ENCODE data around the gene SLC9A8.

DNA sequence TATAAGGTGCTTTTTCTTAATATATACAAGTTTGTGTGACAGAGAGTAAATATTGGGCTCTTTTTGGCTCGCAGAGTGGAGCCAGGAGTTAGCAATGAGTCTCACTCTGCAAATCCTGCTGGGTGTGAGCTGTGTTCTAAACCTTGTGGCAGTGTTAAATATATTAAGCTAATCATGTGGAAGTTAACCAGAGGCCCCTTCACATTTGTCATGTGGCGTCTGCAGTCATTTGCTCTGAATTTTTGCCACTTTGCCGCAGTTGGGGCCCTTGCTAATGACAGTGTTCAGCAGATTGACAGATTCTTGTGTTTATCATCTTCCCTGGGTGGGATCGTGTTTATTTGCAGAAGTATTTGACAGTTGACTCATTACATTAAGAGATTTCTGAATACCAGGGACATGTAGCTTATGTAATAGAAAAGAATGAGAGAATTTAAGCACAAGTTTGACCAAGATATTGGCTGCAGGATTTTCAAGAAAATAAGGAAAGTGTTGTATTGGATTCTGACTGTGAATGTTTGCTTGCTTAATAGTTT lies 64.8 kb downstream of the SLC9A8 start:
- TF ChIP-seq, protein P1, sequence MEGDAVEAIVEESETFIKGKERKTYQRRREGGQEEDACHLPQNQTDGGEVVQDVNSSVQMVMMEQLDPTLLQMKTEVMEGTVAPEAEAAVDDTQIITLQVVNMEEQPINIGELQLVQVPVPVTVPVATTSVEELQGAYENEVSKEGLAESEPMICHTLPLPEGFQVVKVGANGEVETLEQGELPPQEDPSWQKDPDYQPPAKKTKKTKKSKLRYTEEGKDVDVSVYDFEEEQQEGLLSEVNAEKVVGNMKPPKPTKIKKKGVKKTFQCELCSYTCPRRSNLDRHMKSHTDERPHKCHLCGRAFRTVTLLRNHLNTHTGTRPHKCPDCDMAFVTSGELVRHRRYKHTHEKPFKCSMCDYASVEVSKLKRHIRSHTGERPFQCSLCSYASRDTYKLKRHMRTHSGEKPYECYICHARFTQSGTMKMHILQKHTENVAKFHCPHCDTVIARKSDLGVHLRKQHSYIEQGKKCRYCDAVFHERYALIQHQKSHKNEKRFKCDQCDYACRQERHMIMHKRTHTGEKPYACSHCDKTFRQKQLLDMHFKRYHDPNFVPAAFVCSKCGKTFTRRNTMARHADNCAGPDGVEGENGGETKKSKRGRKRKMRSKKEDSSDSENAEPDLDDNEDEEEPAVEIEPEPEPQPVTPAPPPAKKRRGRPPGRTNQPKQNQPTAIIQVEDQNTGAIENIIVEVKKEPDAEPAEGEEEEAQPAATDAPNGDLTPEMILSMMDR (IDR thresholded peaks at IDR 0.05): no peak
- TF ChIP-seq POLR2A (IDR thresholded peaks at IDR 0.05): no peak
